HepG2 (cell line): ENCODE measurements around the gene ILKAP. TPM values are rescaled to one million over a fixed set of nuclear protein-coding genes. Genes with fewer than 3 reads are reported as not detected.
A peak's percentile ranks its signal among the peaks of the same experiment; 100 is the strongest.

Source experiments
- ZBTB33 ChIP-seq: sonication (generic); formaldehyde crosslinking; IDR thresholded peaks from 2 replicates; pipeline ENCODE4 v1.4.0; 2020; ENCODE audit warnings: missing genetic modification reagents
- polyA plus RNA-seq, 8 experiments: library from polyadenylated mRNA; depleted of rRNA in 3 of 8; stranded (reverse) in 7 of 8; unstranded in 1 of 8; fragments of >200 nt; fragmentation: Illumina TruSeq in 4 of 8; extraction: Trizol in 4 of 8; gene quantifications; 2 replicates each; pipeline versions ENCODE4 v1.2.1 to v1.2.3, GENCODE V29; 2011 to 2016; ENCODE audit warnings: low read depth in 4 of 8, missing spikeins in 1 of 8, mixed read lengths in 1 of 8; ENCODE audit not compliant: insufficient read depth in 1 of 8
- total RNA-seq, 5 experiments: library from RNA; depleted of rRNA; stranded (reverse); fragments of >200 nt; fragmentation: Illumina TruSeq; extraction: Trizol; gene quantifications; 2 replicates each; pipeline ENCODE4 v1.2.3, GENCODE V29; 2016; ENCODE audit warnings: low read depth in 1 of 5
- TF ChIP-seq, protein P1 (sequence below): sonication (generic); formaldehyde crosslinking; IDR thresholded peaks from 2 replicates; pipeline ENCODE4 v1.8.0; 2022; ENCODE audit warnings: missing genetic modification reagents, mild to moderate bottlenecking, borderline replicate concordance
- TF ChIP-seq, protein P2 (sequence below): sonication (generic); formaldehyde crosslinking; IDR thresholded peaks from 2 replicates; pipeline ENCODE4 v1.8.1; 2022; ENCODE audit warnings: low read depth, mild to moderate bottlenecking, missing genetic modification reagents
- TF ChIP-seq, protein P3 (sequence below): sonication (generic); formaldehyde crosslinking; IDR thresholded peaks from 2 replicates; pipeline ENCODE4 v1.8.0; 2022; ENCODE audit warnings: missing genetic modification reagents, mild to moderate bottlenecking, moderate library complexity, borderline replicate concordance

The ILKAP gene
- total and polyA plus RNA-seq, 2 of the 13 experiments (the other 11 are each of a cell fraction or from before 2014, with no cell fraction given): 29.6 to 33.1 TPM

- TF ChIP-seq, protein P1, sequence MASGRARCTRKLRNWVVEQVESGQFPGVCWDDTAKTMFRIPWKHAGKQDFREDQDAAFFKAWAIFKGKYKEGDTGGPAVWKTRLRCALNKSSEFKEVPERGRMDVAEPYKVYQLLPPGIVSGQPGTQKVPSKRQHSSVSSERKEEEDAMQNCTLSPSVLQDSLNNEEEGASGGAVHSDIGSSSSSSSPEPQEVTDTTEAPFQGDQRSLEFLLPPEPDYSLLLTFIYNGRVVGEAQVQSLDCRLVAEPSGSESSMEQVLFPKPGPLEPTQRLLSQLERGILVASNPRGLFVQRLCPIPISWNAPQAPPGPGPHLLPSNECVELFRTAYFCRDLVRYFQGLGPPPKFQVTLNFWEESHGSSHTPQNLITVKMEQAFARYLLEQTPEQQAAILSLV (CRISPR knock-in tag): no peak
- TF ChIP-seq, protein P2, sequence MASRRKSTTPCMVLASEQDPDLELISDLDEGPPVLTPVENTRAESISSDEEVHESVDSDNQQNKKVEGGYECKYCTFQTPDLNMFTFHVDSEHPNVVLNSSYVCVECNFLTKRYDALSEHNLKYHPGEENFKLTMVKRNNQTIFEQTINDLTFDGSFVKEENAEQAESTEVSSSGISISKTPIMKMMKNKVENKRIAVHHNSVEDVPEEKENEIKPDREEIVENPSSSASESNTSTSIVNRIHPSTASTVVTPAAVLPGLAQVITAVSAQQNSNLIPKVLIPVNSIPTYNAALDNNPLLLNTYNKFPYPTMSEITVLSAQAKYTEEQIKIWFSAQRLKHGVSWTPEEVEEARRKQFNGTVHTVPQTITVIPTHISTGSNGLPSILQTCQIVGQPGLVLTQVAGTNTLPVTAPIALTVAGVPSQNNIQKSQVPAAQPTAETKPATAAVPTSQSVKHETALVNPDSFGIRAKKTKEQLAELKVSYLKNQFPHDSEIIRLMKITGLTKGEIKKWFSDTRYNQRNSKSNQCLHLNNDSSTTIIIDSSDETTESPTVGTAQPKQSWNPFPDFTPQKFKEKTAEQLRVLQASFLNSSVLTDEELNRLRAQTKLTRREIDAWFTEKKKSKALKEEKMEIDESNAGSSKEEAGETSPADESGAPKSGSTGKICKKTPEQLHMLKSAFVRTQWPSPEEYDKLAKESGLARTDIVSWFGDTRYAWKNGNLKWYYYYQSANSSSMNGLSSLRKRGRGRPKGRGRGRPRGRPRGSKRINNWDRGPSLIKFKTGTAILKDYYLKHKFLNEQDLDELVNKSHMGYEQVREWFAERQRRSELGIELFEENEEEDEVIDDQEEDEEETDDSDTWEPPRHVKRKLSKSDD (CRISPR knock-in tag): 0 out of 2 replicates have a peak, but pooled peaks have one; percentile 20
- TF ChIP-seq ZBTB33 (CRISPR knock-in tag): 0 out of 2 replicates have a peak, but pooled peaks have one; percentile 39
- TF ChIP-seq, protein P3, sequence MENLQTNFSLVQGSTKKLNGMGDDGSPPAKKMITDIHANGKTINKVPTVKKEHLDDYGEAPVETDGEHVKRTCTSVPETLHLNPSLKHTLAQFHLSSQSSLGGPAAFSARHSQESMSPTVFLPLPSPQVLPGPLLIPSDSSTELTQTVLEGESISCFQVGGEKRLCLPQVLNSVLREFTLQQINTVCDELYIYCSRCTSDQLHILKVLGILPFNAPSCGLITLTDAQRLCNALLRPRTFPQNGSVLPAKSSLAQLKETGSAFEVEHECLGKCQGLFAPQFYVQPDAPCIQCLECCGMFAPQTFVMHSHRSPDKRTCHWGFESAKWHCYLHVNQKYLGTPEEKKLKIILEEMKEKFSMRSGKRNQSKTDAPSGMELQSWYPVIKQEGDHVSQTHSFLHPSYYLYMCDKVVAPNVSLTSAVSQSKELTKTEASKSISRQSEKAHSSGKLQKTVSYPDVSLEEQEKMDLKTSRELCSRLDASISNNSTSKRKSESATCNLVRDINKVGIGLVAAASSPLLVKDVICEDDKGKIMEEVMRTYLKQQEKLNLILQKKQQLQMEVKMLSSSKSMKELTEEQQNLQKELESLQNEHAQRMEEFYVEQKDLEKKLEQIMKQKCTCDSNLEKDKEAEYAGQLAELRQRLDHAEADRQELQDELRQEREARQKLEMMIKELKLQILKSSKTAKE (CRISPR knock-in tag): no peak
Observed at GRCh38 chr2:238166391-238167343, 36.8 kb downstream of the ILKAP start (continued).
